Ectodermal cell (in vitro differentiated cells): ENCODE measurements around the gene OR2A12. TPM values are rescaled to one million over a fixed set of nuclear protein-coding genes. Genes with fewer than 3 reads are reported as not detected.
"Not testable (repeated sequence)": the region's sequence is repeated elsewhere in the genome, so short reads cannot be mapped to it uniquely, and the experiment has no call there.

Source experiments
- H3K27ac ChIP-seq: 2 replicates; pipeline ENCODE4 v1.7.0; 2013; ENCODE audit warnings: mild to moderate bottlenecking, low read depth, low read length; ENCODE audit not compliant: insufficient read depth, poor library complexity, severe bottlenecking
- H3K27me3 ChIP-seq: 2 replicates; pipeline ENCODE4 v1.7.0; 2013; ENCODE audit warnings: mild to moderate bottlenecking, low read length; ENCODE audit not compliant: insufficient read depth, control insufficient read depth, poor library complexity, severe bottlenecking
- H3K36me3 ChIP-seq: one replicate; pipeline ENCODE4 v1.7.0; 2013; ENCODE audit warnings: low read length; ENCODE audit not compliant: control insufficient read depth, insufficient read depth
- H3K4me1 ChIP-seq: one replicate; pipeline ENCODE4 v1.7.0; 2013; ENCODE audit warnings: low read length; ENCODE audit not compliant: control insufficient read depth, insufficient read depth
- H3K4me3 ChIP-seq: 2 replicates; pipeline ENCODE4 v1.7.0; 2013; ENCODE audit warnings: low read depth, low read length, control low read depth; ENCODE audit not compliant: insufficient read depth
- H3K9me3 ChIP-seq: 2 replicates; pipeline ENCODE4 v1.7.0; 2013; ENCODE audit warnings: mild to moderate bottlenecking, low read length, moderate library complexity; ENCODE audit not compliant: control insufficient read depth
- WGBS, 2 experiments: methylation state at CpG; one replicate each; pipeline ENCODE4 v1.1.7; 2013; ENCODE audit warnings: missing lambda C conversion rate in 2 of 2; 5-methylcytosine and 5-hydroxymethylcytosine counted together
- polyA plus RNA-seq, 4 experiments: library from polyadenylated mRNA; stranded (reverse); fragments of 50-300 nt; gene quantifications; one replicate each; pipeline ENCODE4 v1.2.3, GENCODE V29; 2013

Gene OR2A12, protein sequence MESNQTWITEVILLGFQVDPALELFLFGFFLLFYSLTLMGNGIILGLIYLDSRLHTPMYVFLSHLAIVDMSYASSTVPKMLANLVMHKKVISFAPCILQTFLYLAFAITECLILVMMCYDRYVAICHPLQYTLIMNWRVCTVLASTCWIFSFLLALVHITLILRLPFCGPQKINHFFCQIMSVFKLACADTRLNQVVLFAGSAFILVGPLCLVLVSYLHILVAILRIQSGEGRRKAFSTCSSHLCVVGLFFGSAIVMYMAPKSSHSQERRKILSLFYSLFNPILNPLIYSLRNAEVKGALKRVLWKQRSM
- polyA plus RNA-seq (2013, experiment 1 of 4): not detected
- polyA plus RNA-seq (2013, experiment 2 of 4): not detected
- polyA plus RNA-seq (2013, experiment 3 of 4): not detected
- not detected for polyA plus RNA-seq (2013, experiment 4 of 4)

DNA sequence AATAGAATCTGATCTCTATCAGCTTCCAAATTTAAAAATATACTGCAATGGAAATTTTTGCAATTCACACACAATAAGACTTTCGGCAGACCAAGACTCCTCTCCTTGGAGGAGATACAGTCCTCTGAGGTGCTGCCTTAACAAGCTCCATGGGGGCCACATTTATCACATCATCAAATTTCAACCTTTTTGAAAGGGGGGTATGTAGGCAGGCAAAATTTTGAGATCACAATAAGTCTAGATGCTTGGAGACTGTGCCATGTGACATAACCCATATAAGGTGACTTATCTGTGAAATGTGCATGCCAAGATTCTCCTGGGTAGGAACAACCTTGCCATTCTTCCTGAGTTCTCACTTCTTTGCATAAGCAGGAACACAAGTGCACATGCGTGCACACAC lies at the start of gene OR2A12:
OR2A12 (plus strand) TSS at position 301 of the 400 bp plus-strand sequence. CDS start 8,830 bp downstream, outside the sequence.
- H3K4me1 ChIP-seq: no peaks in the 10 kb centered on the region
- H3K9me3 ChIP-seq: no peaks in the 10 kb centered on the region
- H3K27ac ChIP-seq: no peak within 1 kb of the TSS
- 95 to 100% methylated on average over 1 to 2 of the region's 2 CpGs for WGBS, 2 experiments
- no peaks in the 10 kb centered on the region for H3K36me3 ChIP-seq
- no peak within 1 kb of the TSS for H3K4me3 ChIP-seq
- no peaks in the 10 kb centered on the region for H3K27me3 ChIP-seq

DNA sequence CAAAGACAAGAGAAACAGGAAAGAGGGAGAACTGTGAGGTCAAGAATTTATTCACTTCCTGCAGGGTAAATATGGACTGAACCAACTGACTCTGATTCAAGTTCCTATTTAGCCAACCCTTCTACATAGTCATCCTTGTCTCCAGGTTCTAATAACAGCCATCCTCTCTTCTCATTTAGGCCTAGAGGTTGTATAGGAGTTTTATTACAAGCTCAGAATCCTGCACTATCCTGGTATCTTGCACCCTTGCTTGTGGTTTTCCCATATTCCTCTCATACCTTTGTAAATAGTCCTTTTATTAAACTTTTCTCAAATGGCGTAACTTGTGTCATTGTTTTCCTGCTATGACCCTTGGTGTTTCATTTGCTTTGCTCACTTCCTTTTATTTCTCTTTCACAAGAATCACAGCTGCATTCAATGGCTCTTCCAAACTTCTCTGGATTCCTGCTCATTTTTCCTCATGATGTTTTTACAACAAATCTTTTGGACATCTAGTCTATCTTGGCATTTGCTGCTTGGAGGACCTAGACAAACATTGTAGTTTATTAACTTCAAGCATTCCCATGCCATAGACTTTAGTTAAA lies 49.7 kb upstream of the OR2A12 start:
- no peaks in the 10 kb centered on the region for H3K9me3 ChIP-seq
- H3K27ac ChIP-seq: no peak overlapping the region
- no peaks in the 10 kb centered on the region for H3K27me3 ChIP-seq
- H3K36me3 ChIP-seq: no peaks in the 10 kb centered on the region
- 57 to 61% methylated on average over 1 of the region's 1 CpG for WGBS, 2 experiments
- no peaks in the 10 kb centered on the region for H3K4me1 ChIP-seq
- no peak overlapping the region for H3K4me3 ChIP-seq

GRCh38 chr7:144037414-144038035 lies 48.6 kb upstream of the OR2A12 start:
- no peak overlapping the region for H3K27ac ChIP-seq
- 71 to 80% methylated on average over 1 of the region's 1 CpG for WGBS, 2 experiments
- no peaks in the 10 kb centered on the region for H3K4me1 ChIP-seq
- H3K9me3 ChIP-seq: no peaks in the 10 kb centered on the region
- H3K4me3 ChIP-seq: no peak overlapping the region
- no peaks in the 10 kb centered on the region for H3K27me3 ChIP-seq
- no peaks in the 10 kb centered on the region for H3K36me3 ChIP-seq

DNA sequence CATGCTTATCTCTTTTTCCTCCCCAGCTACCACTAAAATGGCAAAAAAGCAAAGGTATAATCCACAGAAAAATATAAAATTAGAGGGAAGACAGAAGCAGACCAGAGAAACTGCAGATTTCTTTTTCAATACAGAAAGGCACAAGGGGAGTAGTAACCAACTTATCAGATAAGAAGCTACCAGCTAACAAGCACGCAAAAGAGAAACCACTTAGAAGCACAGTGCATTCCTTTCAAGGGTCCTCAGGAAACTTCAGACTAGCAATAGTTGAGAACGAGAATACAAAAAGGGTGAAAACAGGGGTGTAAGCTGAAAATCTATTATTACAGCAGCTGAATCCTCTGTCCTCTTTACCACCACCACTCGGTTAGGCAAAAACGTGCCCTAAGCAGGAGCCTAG lies 47.2 kb upstream of the OR2A12 start:
- H3K27me3 ChIP-seq: no peaks in the 10 kb centered on the region
- no peaks in the 10 kb centered on the region for H3K4me1 ChIP-seq
- no peak overlapping the region for H3K27ac ChIP-seq
- 61 to 62% methylated on average over 4 of the region's 4 CpGs for WGBS, 2 experiments
- no peaks in the 10 kb centered on the region for H3K9me3 ChIP-seq
- H3K4me3 ChIP-seq: no peak overlapping the region
- no peaks in the 10 kb centered on the region for H3K36me3 ChIP-seq

GRCh38 chr7:144048648-144049047 lies 37.4 kb upstream of the OR2A12 start, which contains the start of gene OR2A5:
OR2A5 (plus strand) TSS chr7:144048948; CDS start chr7:144050402, 1,454 bp downstream.
- no peak within 1 kb of the TSS for H3K27ac ChIP-seq
- H3K4me3 ChIP-seq: no peak within 1 kb of the TSS
- H3K9me3 ChIP-seq: no peaks in the 10 kb centered on the region
- no peaks in the 10 kb centered on the region for H3K36me3 ChIP-seq
- H3K27me3 ChIP-seq: no peaks in the 10 kb centered on the region
- WGBS, 2 experiments: 82 to 92% methylated on average over 1 of the region's 1 CpG
- no peaks in the 10 kb centered on the region for H3K4me1 ChIP-seq

- Histone ChIP-seq H3K4me1 (no peaks in the 10 kb centered on the region), H3K4me3 (no peak overlapping the region), H3K27me3 (no peaks in the 10 kb centered on the region), H3K27ac (no peak overlapping the region), H3K36me3 (no peaks in the 10 kb centered on the region), H3K9me3 (no peaks in the 10 kb centered on the region)
- WGBS, 2 experiments: 50% methylated on average over 2 of the region's 2 CpGs
These were observed 36.6 kb upstream of the OR2A12 start for GRCh38 chr7:144049491-144049890.

- no peaks in the 10 kb centered on the region for H3K27me3 ChIP-seq
- no peak overlapping the region for H3K27ac ChIP-seq
- no peaks in the 10 kb centered on the region for H3K4me1 ChIP-seq
- no peak overlapping the region for H3K4me3 ChIP-seq
- WGBS, 2 experiments: 87 to 88% methylated on average over 3 of the region's 3 CpGs
- no peaks in the 10 kb centered on the region for H3K9me3 ChIP-seq
- H3K36me3 ChIP-seq: no peaks in the 10 kb centered on the region
These were observed 36.0 kb upstream of the OR2A12 start for GRCh38 chr7:144050093-144050492.

DNA sequence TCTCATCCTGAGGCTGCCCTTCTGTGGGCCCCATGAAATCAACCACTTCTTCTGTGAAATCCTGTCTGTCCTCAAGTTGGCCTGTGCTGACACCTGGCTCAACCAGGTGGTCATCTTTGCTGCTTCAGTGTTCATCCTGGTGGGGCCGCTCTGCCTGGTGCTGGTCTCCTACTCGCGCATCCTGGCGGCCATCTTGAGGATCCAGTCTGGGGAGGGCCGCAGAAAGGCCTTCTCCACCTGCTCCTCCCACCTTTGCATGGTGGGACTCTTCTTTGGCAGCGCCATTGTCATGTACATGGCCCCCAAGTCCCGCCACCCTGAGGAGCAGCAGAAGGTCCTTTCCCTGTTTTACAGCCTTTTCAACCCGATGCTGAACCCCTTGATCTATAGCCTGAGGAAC lies 35.2 kb upstream of the OR2A12 start:
- not testable (repeated sequence) for H3K4me1 ChIP-seq, H3K27me3 ChIP-seq, H3K27ac ChIP-seq, H3K36me3 ChIP-seq, H3K9me3 ChIP-seq, H3K4me3 ChIP-seq
- WGBS, 2 experiments: 94 to 95% methylated on average over 8 of the region's 8 CpGs

DNA sequence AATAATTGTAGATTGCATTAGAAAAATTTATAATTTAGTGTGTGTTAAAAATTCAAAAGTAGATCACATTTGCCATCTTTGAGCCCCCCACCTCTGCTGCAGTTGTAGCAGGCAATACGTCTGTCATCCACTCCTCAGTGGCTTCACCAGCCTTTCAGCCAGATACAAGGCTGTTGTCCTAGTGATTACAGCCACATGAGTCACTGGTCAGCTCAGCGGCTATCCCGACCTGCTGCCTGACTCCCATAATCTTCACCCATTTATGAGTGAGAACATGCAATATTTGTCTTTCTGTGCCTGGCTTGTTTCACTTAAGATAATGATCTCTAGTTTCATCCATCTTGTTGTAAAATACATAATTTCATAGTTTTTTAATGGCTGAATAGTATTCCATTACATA lies 28.1 kb upstream of the OR2A12 start:
- Histone ChIP-seq H3K4me3 (no peak overlapping the region), H3K9me3 (no peaks in the 10 kb centered on the region), H3K27me3 (no peaks in the 10 kb centered on the region), H3K4me1 (no peaks in the 10 kb centered on the region), H3K36me3 (no peaks in the 10 kb centered on the region), H3K27ac (no peak overlapping the region)
- WGBS, 2 experiments: 84 to 86% methylated on average over 3 of the region's 3 CpGs

- 50 to 57% methylated on average over 3 of the region's 3 CpGs for WGBS, 2 experiments
These were observed 22.4 kb upstream of the OR2A12 start for GRCh38 chr7:144063710-144064109.

More at GRCh38 chr7:144063710-144064109, 22.4 kb upstream of the OR2A12 start:
- H3K9me3 ChIP-seq: no peaks in the 10 kb centered on the region
- H3K27ac ChIP-seq: no peak overlapping the region
- no peaks in the 10 kb centered on the region for H3K4me1 ChIP-seq
- no peak overlapping the region for H3K4me3 ChIP-seq
- H3K36me3 ChIP-seq: no peaks in the 10 kb centered on the region
- no peaks in the 10 kb centered on the region for H3K27me3 ChIP-seq
